ENCODE data around the gene SLAIN1. TPM values are rescaled to one million over a fixed set of nuclear protein-coding genes. Genes with fewer than 3 reads are reported as not detected.

The SLAIN1 gene
- total RNA-seq, 1 experiment from 2014 or later = 3.5 TPM

DNA sequence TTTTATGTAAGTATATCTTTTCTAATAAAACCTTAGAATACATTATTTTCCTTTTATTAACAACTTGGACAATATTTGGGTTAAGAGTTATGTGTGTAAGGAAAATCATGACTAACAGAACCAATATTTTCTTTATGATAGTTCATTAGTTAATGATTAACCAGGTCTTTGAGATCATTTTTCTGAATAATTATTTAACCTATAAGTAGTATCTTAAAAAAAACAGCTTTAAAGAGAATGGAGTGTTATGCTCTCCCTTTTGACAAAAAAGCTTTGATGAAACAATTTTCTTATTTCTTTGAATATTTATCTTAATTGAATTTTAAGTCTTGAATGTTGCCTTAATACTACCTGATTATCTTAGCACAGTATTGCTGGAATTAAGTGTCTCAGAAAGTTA is 3.8 kb downstream of the SLAIN1 start:
- H3K27me3 ChIP-seq (replicated peaks; ENCODE audit: control insufficient read depth, insufficient read depth, low read length) = no peaks in the 10 kb centered on the region
- Mint-ChIP-seq H3K27ac (ENCODE audit: unreplicated experiment) (no peak overlapping the region), H3K9me3 (ENCODE audit: unreplicated experiment) (no peaks in the 10 kb centered on the region), H3K4me1 (ENCODE audit: low read depth, unreplicated experiment) (peaks cover 8% of the 10 kb centered on the region), H3K27me3 (ENCODE audit: insufficient read depth, unreplicated experiment) (peaks cover 8% of the 10 kb centered on the region), H3K36me3 (ENCODE audit: insufficient read depth, unreplicated experiment) (peaks cover 9% of the 10 kb centered on the region), H3K4me3 (ENCODE audit: unreplicated experiment) (no peak overlapping the region)
- TF ChIP-seq, protein P1, sequence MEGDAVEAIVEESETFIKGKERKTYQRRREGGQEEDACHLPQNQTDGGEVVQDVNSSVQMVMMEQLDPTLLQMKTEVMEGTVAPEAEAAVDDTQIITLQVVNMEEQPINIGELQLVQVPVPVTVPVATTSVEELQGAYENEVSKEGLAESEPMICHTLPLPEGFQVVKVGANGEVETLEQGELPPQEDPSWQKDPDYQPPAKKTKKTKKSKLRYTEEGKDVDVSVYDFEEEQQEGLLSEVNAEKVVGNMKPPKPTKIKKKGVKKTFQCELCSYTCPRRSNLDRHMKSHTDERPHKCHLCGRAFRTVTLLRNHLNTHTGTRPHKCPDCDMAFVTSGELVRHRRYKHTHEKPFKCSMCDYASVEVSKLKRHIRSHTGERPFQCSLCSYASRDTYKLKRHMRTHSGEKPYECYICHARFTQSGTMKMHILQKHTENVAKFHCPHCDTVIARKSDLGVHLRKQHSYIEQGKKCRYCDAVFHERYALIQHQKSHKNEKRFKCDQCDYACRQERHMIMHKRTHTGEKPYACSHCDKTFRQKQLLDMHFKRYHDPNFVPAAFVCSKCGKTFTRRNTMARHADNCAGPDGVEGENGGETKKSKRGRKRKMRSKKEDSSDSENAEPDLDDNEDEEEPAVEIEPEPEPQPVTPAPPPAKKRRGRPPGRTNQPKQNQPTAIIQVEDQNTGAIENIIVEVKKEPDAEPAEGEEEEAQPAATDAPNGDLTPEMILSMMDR (IDR thresholded peaks at IDR 0.05; ENCODE audit: insufficient read depth in 1 of 2, low read depth in 1 of 2, low read length in 1 of 2, severe bottlenecking in 1 of 2, unreplicated experiment in 1 of 2) = no peak
- H3K36me3 ChIP-seq (ENCODE audit: control insufficient read depth, insufficient read depth, low read length) = no peaks in the 10 kb centered on the region
- BruUV-seq (replicated peaks) = no TSS peak
- no peak for DNase-seq
- ChIA-PET CTCF (no interaction called here), POLR2A (no interaction called here)
- intact Hi-C loops (cut with micrococcal nuclease; ENCODE audit: unreplicated experiment) = no loop called here
- H3K4me3 ChIP-seq (ENCODE audit: low read depth, low read length) = no peak overlapping the region
- peaks cover 3% of the 10 kb centered on the region; the same call in 1 of the 2 replicates for H3K4me1 ChIP-seq
- peaks cover 4% of the 10 kb centered on the region; the same call in 1 of the 2 replicates for H3K9me3 ChIP-seq

- H3K9me3 ChIP-seq = peaks cover 4% of the 10 kb centered on the region; the same call in 1 of the 2 replicates
- no peak for DNase-seq
- ChIA-PET CTCF (no interaction called here), POLR2A (no interaction called here)
- H3K36me3 Mint-ChIP-seq (ENCODE audit: insufficient read depth, unreplicated experiment) = peaks cover 9% of the 10 kb centered on the region
- peaks cover 4% of the 10 kb centered on the region for H3K27me3 Mint-ChIP-seq (ENCODE audit: insufficient read depth, unreplicated experiment)
- H3K4me3 ChIP-seq (ENCODE audit: low read depth, low read length) = no peak overlapping the region
- TF ChIP-seq, protein P1 (IDR thresholded peaks at IDR 0.05; ENCODE audit: insufficient read depth in 1 of 2, low read depth in 1 of 2, low read length in 1 of 2, severe bottlenecking in 1 of 2, unreplicated experiment in 1 of 2) = no peak
- H3K4me3 Mint-ChIP-seq (ENCODE audit: unreplicated experiment) = no peak overlapping the region
- H3K9me3 Mint-ChIP-seq (ENCODE audit: unreplicated experiment) = no peaks in the 10 kb centered on the region
- H3K27ac Mint-ChIP-seq (ENCODE audit: unreplicated experiment) = no peak overlapping the region
- intact Hi-C loops (cut with micrococcal nuclease; ENCODE audit: unreplicated experiment) = no loop called here
- H3K36me3 ChIP-seq (ENCODE audit: control insufficient read depth, insufficient read depth, low read length) = no peaks in the 10 kb centered on the region
- H3K4me1 Mint-ChIP-seq (ENCODE audit: low read depth, unreplicated experiment) = peaks cover 8% of the 10 kb centered on the region
- no TSS peak for BruUV-seq (replicated peaks)
- H3K27me3 ChIP-seq (replicated peaks; ENCODE audit: control insufficient read depth, insufficient read depth, low read length) = no peaks in the 10 kb centered on the region
- H3K4me1 ChIP-seq = peaks cover 3% of the 10 kb centered on the region; the same call in 1 of the 2 replicates
Observed at GRCh38 chr13:77702366-77702765, 4.9 kb downstream of the SLAIN1 start.

DNA sequence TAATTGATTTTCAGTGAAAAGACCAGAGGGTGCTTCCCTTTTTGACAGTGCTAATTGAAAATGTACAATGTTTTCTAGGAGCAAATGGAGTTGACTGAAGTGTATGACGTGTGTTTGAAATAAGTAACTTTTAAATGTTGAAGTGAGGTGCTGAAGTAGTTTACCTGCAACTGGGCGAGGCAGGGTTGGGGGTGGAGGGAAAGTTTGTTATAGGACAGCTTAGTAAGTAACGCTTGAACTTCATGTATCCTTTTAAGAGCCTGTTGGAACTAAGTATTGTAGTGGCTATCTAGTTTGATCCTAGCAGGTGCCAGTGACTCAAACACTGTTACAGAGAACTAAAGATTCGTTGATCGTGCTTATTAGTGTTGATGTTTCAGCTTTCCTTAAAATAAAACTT is 5.9 kb downstream of the SLAIN1 start:
- H3K4me3 Mint-ChIP-seq (ENCODE audit: unreplicated experiment) = no peak overlapping the region
- TF ChIP-seq, protein P1 (IDR thresholded peaks at IDR 0.05; ENCODE audit: insufficient read depth in 1 of 2, low read depth in 1 of 2, low read length in 1 of 2, severe bottlenecking in 1 of 2, unreplicated experiment in 1 of 2) = no peak
- Histone ChIP-seq H3K4me1 (peaks cover 3% of the 10 kb centered on the region; the same call in 1 of the 2 replicates), H3K27me3 (replicated peaks; ENCODE audit: control insufficient read depth, insufficient read depth, low read length) (no peaks in the 10 kb centered on the region), H3K9me3 (peaks cover 4% of the 10 kb centered on the region; the same call in 1 of the 2 replicates), H3K4me3 (ENCODE audit: low read depth, low read length) (no peak overlapping the region), H3K36me3 (ENCODE audit: control insufficient read depth, insufficient read depth, low read length) (no peaks in the 10 kb centered on the region)
- ChIA-PET POLR2A (no interaction called here), CTCF (no interaction called here)
- H3K4me1 Mint-ChIP-seq (ENCODE audit: low read depth, unreplicated experiment) = peaks cover 8% of the 10 kb centered on the region
- H3K36me3 Mint-ChIP-seq (ENCODE audit: insufficient read depth, unreplicated experiment) = peaks cover 9% of the 10 kb centered on the region
- H3K9me3 Mint-ChIP-seq (ENCODE audit: unreplicated experiment) = no peaks in the 10 kb centered on the region
- H3K27ac Mint-ChIP-seq (ENCODE audit: unreplicated experiment) = no peak overlapping the region
- DNase-seq = no peak
- intact Hi-C loops (cut with micrococcal nuclease; ENCODE audit: unreplicated experiment) = no loop called here
- peaks cover 4% of the 10 kb centered on the region for H3K27me3 Mint-ChIP-seq (ENCODE audit: insufficient read depth, unreplicated experiment)
- BruUV-seq (replicated peaks) = no TSS peak

Data from Caco-2 (cell line).